ENCODE results near the gene CDK14.

DNA sequence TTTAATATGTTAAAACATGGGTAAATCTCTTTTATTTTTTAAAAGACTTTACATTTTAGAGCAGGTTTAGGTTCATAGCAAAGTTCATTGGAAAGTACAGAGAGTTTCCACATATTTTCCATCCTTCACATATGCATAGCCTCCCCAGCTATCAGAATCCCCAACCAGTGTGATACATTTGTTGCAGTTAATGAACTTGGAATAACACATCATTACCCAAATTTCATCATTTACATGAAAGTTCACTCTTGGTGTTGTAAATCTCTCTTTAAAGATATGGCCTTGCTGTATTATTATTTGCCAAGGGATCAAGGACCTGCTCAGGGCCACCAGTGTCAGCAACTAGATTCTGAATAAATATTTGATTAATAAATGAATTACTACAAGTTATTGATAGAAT, 263.4 kb downstream of the CDK14 start:
- TF ChIP-seq JUN (IDR thresholded peaks at IDR 0.05; ENCODE audit: low read depth, low read length) (no peak), EZH2 (IDR thresholded peaks at IDR 0.05; ENCODE audit: low read depth, low read length, severe bottlenecking) (no peak), EP300 (IDR thresholded peaks at IDR 0.05; ENCODE audit: borderline replicate concordance in 1 of 2, low read depth in 2 of 2, low read length in 2 of 2) (no peak), POLR2AphosphoS5 (IDR thresholded peaks at IDR 0.05; ENCODE audit: low read depth, low read length) (no peak), YY1 (IDR thresholded peaks at IDR 0.05; ENCODE audit: low read depth, low read length) (no peak), POLR2A (IDR thresholded peaks at IDR 0.05; ENCODE audit: control extremely low read depth in 1 of 2, low read depth in 2 of 2, low read length in 2 of 2) (no peak)
- TF ChIP-seq, protein P1, sequence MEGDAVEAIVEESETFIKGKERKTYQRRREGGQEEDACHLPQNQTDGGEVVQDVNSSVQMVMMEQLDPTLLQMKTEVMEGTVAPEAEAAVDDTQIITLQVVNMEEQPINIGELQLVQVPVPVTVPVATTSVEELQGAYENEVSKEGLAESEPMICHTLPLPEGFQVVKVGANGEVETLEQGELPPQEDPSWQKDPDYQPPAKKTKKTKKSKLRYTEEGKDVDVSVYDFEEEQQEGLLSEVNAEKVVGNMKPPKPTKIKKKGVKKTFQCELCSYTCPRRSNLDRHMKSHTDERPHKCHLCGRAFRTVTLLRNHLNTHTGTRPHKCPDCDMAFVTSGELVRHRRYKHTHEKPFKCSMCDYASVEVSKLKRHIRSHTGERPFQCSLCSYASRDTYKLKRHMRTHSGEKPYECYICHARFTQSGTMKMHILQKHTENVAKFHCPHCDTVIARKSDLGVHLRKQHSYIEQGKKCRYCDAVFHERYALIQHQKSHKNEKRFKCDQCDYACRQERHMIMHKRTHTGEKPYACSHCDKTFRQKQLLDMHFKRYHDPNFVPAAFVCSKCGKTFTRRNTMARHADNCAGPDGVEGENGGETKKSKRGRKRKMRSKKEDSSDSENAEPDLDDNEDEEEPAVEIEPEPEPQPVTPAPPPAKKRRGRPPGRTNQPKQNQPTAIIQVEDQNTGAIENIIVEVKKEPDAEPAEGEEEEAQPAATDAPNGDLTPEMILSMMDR (IDR thresholded peaks at IDR 0.05; ENCODE audit: control extremely low read depth in 1 of 3, insufficient read depth in 1 of 3, low read depth in 1 of 3, low read length in 3 of 3), result no peak
